ENCODE measurements around the gene PSORS1C1.

Gene PSORS1C1

GRCh38 chr6:31112478-31112877 is 2.1 kb upstream of the PSORS1C1 start, which contains the start of gene C6orf15:
Gene C6orf15, minus strand, starts transcription at chr6:31112575. Its CDS starts 20 bp downstream, at chr6:31112555.
- FAIRE-seq (no peak), DNase-seq (ENCODE audit: insufficient read length, low spot score) (no peak)
- no peak for TF ChIP-seq POLR2AphosphoS5 (IDR thresholded peaks at IDR 0.05; ENCODE audit: low read depth, low read length)
- TF ChIP-seq POLR2A (IDR thresholded peaks at IDR 0.05; ENCODE audit: low read depth, low read length), result no peak
- no peak for TF ChIP-seq POU2F2 (IDR thresholded peaks at IDR 0.05; ENCODE audit: low read depth, low read length)
- no peak for TF ChIP-seq SPI1 (IDR thresholded peaks at IDR 0.05; ENCODE audit: low read depth, low read length)
- TF ChIP-seq TAF1 (IDR thresholded peaks at IDR 0.05; ENCODE audit: low read depth, low read length), result no peak
- no peak for TF ChIP-seq PAX5 (IDR thresholded peaks at IDR 0.05; ENCODE audit: insufficient read depth, low read length, severe bottlenecking)

GRCh38 chr6:31113861-31114540 is 599 bp upstream of the PSORS1C1 start:
- FAIRE-seq, result no peak
- TF ChIP-seq TAF1 (IDR thresholded peaks at IDR 0.05; ENCODE audit: low read depth, low read length), result no peak
- DNase-seq (ENCODE audit: insufficient read length, low spot score), result no peak

GRCh38 chr6:31114970-31115849 is 610 bp downstream of the PSORS1C1 start:
- TF ChIP-seq POU2F2 (IDR thresholded peaks at IDR 0.05; ENCODE audit: low read depth, low read length) (no peak), POLR2A (IDR thresholded peaks at IDR 0.05; ENCODE audit: low read depth, low read length) (no peak), PAX5 (IDR thresholded peaks at IDR 0.05; ENCODE audit: insufficient read depth, low read length, severe bottlenecking) (no peak), SPI1 (IDR thresholded peaks at IDR 0.05; ENCODE audit: low read depth, low read length) (peak; percentile 15; the same call in 1 of the 2 replicates), TAF1 (IDR thresholded peaks at IDR 0.05; ENCODE audit: low read depth, low read length) (no peak)

GRCh38 chr6:31115941-31116560 is 1.5 kb downstream of the PSORS1C1 start:
- TF ChIP-seq TAF1 (IDR thresholded peaks at IDR 0.05; ENCODE audit: low read depth, low read length) (no peak), PAX5 (IDR thresholded peaks at IDR 0.05; ENCODE audit: insufficient read depth, low read length, severe bottlenecking) (no peak), POLR2A (IDR thresholded peaks at IDR 0.05; ENCODE audit: low read depth, low read length) (no peak), POU2F2 (IDR thresholded peaks at IDR 0.05; ENCODE audit: low read depth, low read length) (no peak), POLR2AphosphoS5 (IDR thresholded peaks at IDR 0.05; ENCODE audit: low read depth, low read length) (no peak), SPI1 (IDR thresholded peaks at IDR 0.05; ENCODE audit: low read depth, low read length) (no peak)
- FAIRE-seq (no peak), DNase-seq (ENCODE audit: insufficient read length, low spot score) (no peak)

More at GRCh38 chr6:31114970-31115849, 610 bp downstream of the PSORS1C1 start:
- peak; percentile 13 for FAIRE-seq
- DNase-seq (ENCODE audit: insufficient read length, low spot score), result no peak

DNA sequence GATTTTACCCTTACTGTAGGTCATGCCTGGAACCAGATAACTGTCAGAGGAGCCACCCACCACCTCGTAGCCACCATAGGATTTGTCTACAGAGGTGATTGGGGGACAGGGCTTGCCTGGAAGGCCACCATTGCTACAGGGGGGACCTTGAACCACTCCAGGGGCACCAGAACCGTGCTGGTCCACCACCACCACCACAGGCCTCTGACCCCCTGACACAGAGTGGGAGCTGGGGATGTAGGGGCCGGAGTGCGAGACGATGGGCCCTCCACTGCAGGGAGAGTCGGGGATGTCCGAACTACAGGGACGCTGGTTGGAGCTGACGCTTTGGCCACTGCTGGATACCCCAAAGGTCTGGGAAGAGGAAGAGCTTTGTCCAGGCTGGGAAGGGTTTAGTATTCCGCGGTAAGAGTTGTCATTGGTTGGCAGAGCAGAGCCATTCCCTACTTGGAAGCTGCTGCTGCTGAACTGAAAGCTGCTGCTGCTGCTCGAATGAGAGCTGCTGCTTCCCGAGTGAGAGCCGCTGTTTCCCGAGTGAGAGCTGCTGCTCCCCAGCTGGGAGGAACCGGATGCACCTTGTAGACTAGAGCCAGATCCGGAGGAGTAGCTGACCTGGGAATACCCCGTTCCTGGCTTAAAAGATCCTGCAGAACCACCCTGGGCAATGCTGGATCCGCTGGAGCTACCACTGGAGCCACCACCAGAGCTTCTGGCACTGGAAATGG is 2.2 kb downstream of the PSORS1C1 start:
- FAIRE-seq (no peak), DNase-seq (ENCODE audit: insufficient read length, low spot score) (no peak)
- TF ChIP-seq SPI1 (IDR thresholded peaks at IDR 0.05; ENCODE audit: low read depth, low read length) (no peak), TAF1 (IDR thresholded peaks at IDR 0.05; ENCODE audit: low read depth, low read length) (no peak), PAX5 (IDR thresholded peaks at IDR 0.05; ENCODE audit: insufficient read depth, low read length, severe bottlenecking) (no peak), POLR2A (IDR thresholded peaks at IDR 0.05; ENCODE audit: low read depth, low read length) (no peak)

- DNase-seq (ENCODE audit: insufficient read length, low spot score) (no peak), FAIRE-seq (no peak)
- TF ChIP-seq TAF1 (IDR thresholded peaks at IDR 0.05; ENCODE audit: low read depth, low read length) (no peak), POLR2AphosphoS5 (IDR thresholded peaks at IDR 0.05; ENCODE audit: low read depth, low read length) (no peak), PAX5 (IDR thresholded peaks at IDR 0.05; ENCODE audit: insufficient read depth, low read length, severe bottlenecking) (no peak), POU2F2 (IDR thresholded peaks at IDR 0.05; ENCODE audit: low read depth, low read length) (no peak), SPI1 (IDR thresholded peaks at IDR 0.05; ENCODE audit: low read depth, low read length) (no peak), POLR2A (IDR thresholded peaks at IDR 0.05; ENCODE audit: low read depth, low read length) (no peak)
Observed at GRCh38 chr6:31118178-31118577, 3.6 kb downstream of the PSORS1C1 start.

DNA sequence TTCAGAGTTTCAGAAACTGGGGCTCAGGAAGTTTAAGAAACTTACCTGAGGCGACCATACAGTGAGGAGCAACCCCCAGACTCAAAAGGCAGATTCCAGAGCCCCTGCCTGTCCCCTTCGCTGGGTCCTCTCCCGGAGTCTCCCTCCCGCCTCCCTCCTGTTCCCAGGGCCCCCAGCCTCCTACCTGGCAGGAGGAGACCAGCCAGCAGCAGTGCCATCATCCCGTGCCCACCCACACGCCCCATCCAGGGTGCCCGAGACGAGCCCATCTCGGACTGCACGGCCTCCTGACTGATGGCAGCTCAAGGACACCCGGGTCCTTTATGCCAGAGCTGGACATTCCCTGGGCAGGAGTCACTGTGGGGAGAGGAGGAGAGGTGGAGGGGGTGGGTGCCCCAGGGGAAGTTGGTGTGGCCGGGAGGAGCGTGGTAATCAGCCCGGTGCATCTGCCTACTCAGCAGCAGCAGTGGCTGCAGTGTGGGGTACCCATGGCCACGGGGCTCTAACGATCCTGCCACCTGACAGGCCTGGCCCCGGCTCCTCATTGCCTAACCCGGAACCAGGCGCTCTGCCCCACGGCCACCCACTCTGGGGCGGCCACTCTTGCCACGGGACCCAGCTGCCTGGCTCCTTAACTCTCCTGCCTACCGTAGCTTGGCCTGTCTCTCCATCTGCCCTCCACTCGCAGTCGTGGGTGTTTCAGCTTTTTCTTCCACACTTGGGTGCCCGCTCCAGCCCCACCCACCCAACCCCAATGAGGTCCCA is 5.7 kb downstream of the PSORS1C1 start, which contains the start of gene CDSN:
CDSN (minus strand) TSS at position 296 of the 765 bp plus-strand sequence; CDS start at position 269, 27 bp downstream.
- DNase-seq (ENCODE audit: insufficient read length, low spot score) (no peak), FAIRE-seq (no peak)
- TF ChIP-seq SPI1 (IDR thresholded peaks at IDR 0.05; ENCODE audit: low read depth, low read length) (no peak), POLR2A (IDR thresholded peaks at IDR 0.05; ENCODE audit: low read depth, low read length) (no peak), POU2F2 (IDR thresholded peaks at IDR 0.05; ENCODE audit: low read depth, low read length) (no peak), POLR2AphosphoS5 (IDR thresholded peaks at IDR 0.05; ENCODE audit: low read depth, low read length) (no peak), TAF1 (IDR thresholded peaks at IDR 0.05; ENCODE audit: low read depth, low read length) (no peak), PAX5 (IDR thresholded peaks at IDR 0.05; ENCODE audit: insufficient read depth, low read length, severe bottlenecking) (no peak)

DNA sequence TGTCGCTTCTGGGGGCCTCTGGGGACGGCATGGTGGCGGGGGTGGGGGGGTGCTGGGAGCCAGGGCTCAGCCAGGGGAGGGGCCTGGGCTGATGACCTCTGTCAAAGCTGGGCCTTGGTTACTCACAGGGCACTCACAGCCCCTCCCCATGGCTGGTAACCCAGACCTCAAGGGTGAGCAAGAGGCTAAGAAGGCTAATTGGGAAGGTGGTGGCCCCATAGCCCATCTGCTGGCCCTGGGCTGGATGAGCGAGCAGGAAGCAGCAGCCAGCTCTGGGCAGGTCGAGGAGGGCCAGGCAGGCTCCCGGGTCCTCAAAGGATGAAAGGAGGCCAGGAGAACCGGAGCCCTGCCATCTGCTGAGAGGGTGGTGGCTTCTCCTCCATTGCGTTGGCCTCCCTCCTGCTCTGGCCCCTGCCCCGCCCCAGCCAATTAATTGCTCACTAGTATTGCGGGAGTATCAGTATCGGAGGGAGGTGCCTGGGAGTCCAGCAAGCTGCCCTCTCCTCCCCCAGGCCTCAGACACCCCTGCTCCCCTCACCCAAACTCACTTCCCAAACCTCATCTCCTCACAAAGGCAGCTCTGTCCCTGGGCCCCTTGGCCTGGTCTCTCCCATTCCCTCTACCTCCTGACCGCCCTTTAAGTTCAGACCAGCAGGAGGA is 6.7 kb downstream of the PSORS1C1 start:
- FAIRE-seq (no peak), DNase-seq (ENCODE audit: insufficient read length, low spot score) (no peak)
- TF ChIP-seq PAX5 (IDR thresholded peaks at IDR 0.05; ENCODE audit: insufficient read depth, low read length, severe bottlenecking) (no peak), POLR2A (IDR thresholded peaks at IDR 0.05; ENCODE audit: low read depth, low read length) (no peak), TAF1 (IDR thresholded peaks at IDR 0.05; ENCODE audit: low read depth, low read length) (no peak)

Data from GM12891 (cell line).